ENCODE results near the gene NUDT6. TPM values are rescaled to one million over a fixed set of nuclear protein-coding genes. Genes with fewer than 3 reads are reported as not detected.
"Not testable (repeated sequence)": the region's sequence is repeated elsewhere in the genome, so short reads cannot be mapped to it uniquely, and the experiment has no call there.

The NUDT6 gene
- polyA plus RNA-seq, 1 experiment: 5.9 TPM

DNA sequence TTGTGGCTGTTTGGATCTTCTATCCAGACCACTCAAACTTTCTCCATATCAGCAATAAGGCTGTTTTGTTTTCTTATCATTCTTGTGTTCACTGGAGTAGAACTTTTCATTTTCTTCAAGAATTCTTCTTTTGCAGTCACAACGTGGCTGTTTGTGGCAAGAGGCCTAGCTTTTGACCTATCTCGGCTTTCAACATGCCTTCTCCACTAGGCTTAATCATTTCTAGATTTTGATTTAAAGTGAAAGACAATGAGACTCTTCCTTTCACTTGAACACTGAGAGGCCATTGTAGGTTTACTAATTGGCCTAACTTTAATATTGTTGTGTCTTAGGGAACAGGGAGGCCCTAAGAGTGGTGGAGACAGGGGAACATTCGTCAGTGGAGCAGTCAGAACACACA lies 76.6 kb downstream of the NUDT6 start:
- no peaks in the 10 kb centered on the region for H3K27me3 ChIP-seq (ENCODE audit: control insufficient read depth, insufficient read depth, low read length)
- H3K9me3 ChIP-seq (ENCODE audit: control insufficient read depth, insufficient read depth, low read length): no peaks in the 10 kb centered on the region
- CTCF ChIA-PET: no interaction called here
- TF ChIP-seq CTCF (IDR thresholded peaks at IDR 0.05; ENCODE audit: low read depth, low read length): no peak
- no peak overlapping the region for H3K4me3 ChIP-seq (ENCODE audit: low read depth, low read length)
- DNase-seq (ENCODE audit: low read depth, low spot score): no peak
- POLR2A ChIA-PET: no interaction called here
- H3K27ac ChIP-seq (ENCODE audit: low read depth, low read length): no peak overlapping the region

DNA sequence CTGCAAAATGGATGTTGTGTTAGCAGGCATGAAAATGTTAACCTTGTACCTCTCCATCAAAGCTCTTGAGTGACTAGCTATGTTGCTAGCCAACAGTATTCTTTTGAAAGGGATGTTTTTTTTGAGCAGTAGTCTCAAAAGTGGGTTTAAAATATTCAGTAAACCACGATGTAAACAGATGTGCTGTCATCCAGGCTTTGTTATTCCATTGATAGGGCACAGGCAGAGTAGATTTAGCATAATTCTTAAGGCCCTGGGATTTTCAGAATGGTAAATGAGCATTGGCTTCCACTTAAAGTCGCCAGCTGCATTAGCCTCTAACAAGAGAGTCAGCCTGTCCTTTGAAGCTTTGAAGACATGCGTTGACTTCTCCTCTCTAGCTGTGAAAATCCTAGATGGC lies 77.3 kb downstream of the NUDT6 start:
- no peak for TF ChIP-seq CTCF (IDR thresholded peaks at IDR 0.05; ENCODE audit: low read depth, low read length)
- POLR2A ChIA-PET: no interaction called here
- no peak for DNase-seq (ENCODE audit: low read depth, low spot score)
- Histone ChIP-seq H3K27me3 (ENCODE audit: control insufficient read depth, insufficient read depth, low read length) (no peaks in the 10 kb centered on the region), H3K4me3 (ENCODE audit: low read depth, low read length) (no peak overlapping the region), H3K9me3 (ENCODE audit: control insufficient read depth, insufficient read depth, low read length) (no peaks in the 10 kb centered on the region), H3K27ac (ENCODE audit: low read depth, low read length) (no peak overlapping the region)
- CTCF ChIA-PET: no interaction called here

GRCh38 chr4:122844391-122844790 lies 78.0 kb downstream of the NUDT6 start:
- H3K4me3 ChIP-seq (ENCODE audit: low read depth, low read length); H3K27ac ChIP-seq (ENCODE audit: low read depth, low read length); POLR2A ChIA-PET; H3K27me3 ChIP-seq (ENCODE audit: control insufficient read depth, insufficient read depth, low read length); CTCF ChIA-PET; H3K9me3 ChIP-seq (ENCODE audit: control insufficient read depth, insufficient read depth, low read length); DNase-seq (ENCODE audit: low read depth, low spot score): not testable (repeated sequence)

DNA sequence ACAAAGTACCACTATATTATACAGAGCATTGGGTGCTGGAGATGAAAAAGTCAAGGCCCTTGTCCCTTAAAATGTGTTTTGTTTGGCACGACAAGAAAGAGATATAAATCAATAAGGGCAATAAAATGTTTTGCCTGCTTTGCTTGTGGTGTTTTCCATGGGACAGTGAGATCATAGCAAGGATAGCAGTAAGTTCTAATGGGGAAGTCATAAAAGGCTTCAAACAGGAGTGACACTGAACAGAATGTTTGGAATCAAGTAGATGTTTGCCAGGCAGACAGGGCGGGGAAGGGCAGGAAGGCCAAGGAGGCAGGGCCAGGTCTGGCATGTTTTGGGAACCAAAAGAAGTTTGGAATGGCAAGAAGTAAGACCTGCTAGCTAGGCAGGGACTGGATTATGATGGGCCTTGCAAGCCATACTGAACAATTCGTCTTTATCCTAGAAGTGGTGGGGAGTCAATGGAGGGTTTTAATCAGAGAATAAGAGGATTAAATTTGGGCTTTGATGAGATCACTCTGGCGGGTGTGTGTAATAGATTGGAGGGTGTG lies 79.3 kb downstream of the NUDT6 start:
- TF ChIP-seq CTCF (IDR thresholded peaks at IDR 0.05; ENCODE audit: low read depth, low read length): no peak
- POLR2A ChIA-PET: no interaction called here
- H3K9me3 ChIP-seq (ENCODE audit: control insufficient read depth, insufficient read depth, low read length): peaks cover 2% of the 10 kb centered on the region; the same call in 1 of the 2 replicates
- H3K27ac ChIP-seq (ENCODE audit: low read depth, low read length): no peak overlapping the region
- H3K27me3 ChIP-seq (ENCODE audit: control insufficient read depth, insufficient read depth, low read length): no peaks in the 10 kb centered on the region
- CTCF ChIA-PET: interaction anchor here (1.2 kb wide), 1 partner anchor 71 kb away, joined by 4 read pairs; no protein-coding TSS in a partner anchor
- H3K4me3 ChIP-seq (ENCODE audit: low read depth, low read length): no peak overlapping the region
- DNase-seq (ENCODE audit: low read depth, low spot score): no peak

Other genes with a start within 250 kb of the NUDT6 start
- 2.2 and 3.2 TPM in 2 replicates for gene BBS12, start 189.9 kb downstream of the NUDT6 start, polyA plus RNA-seq (2011; rRNA removed)
- 18.4 and 25.1 TPM in 2 replicates for gene FGF2, start 95.8 kb downstream of the NUDT6 start, polyA plus RNA-seq (2011; rRNA removed)